ENCODE measurements around the gene PRKCB.

PRKCB gene

GRCh38 chr16:23968176-23968575 lies 132.4 kb downstream of the PRKCB start:
- DNase-seq (ENCODE audit: low spot score) = no peak

- no peak for DNase-seq (ENCODE audit: low spot score)
Measured at GRCh38 chr16:23969468-23970297, 133.9 kb downstream of the PRKCB start.

- no peak for DNase-seq (ENCODE audit: low spot score)
Measured at GRCh38 chr16:23974223-23974622, 138.4 kb downstream of the PRKCB start.

GRCh38 chr16:23975293-23975692 lies 139.5 kb downstream of the PRKCB start:
- DNase-seq (ENCODE audit: low spot score) = no peak

- no peak for DNase-seq (ENCODE audit: low spot score)
Measured at GRCh38 chr16:23976091-23976490, 140.3 kb downstream of the PRKCB start.

GRCh38 chr16:23976524-23976923 lies 140.7 kb downstream of the PRKCB start:
- DNase-seq (ENCODE audit: low spot score) = no peak

GRCh38 chr16:23979441-23979840 lies 143.7 kb downstream of the PRKCB start:
- DNase-seq (ENCODE audit: low spot score) = no peak

- no peak for DNase-seq (ENCODE audit: low spot score)
Measured at GRCh38 chr16:23979982-23980381, 144.2 kb downstream of the PRKCB start.

- no peak for DNase-seq (ENCODE audit: low spot score)
Measured at GRCh38 chr16:23981429-23982399, 145.9 kb downstream of the PRKCB start.

GRCh38 chr16:23986455-23986854 lies 150.7 kb downstream of the PRKCB start:
- DNase-seq (ENCODE audit: low spot score) = no peak

GRCh38 chr16:23987443-23987842 lies 151.7 kb downstream of the PRKCB start:
- no peak for DNase-seq (ENCODE audit: low spot score)

GRCh38 chr16:23990507-23990906 lies 154.7 kb downstream of the PRKCB start:
- DNase-seq (ENCODE audit: low spot score) = no peak

- DNase-seq (ENCODE audit: low spot score) = no peak
Measured at GRCh38 chr16:23991066-23991465, 155.3 kb downstream of the PRKCB start.

GRCh38 chr16:23994615-23995014 lies 158.8 kb downstream of the PRKCB start:
- DNase-seq (ENCODE audit: low spot score) = no peak

- DNase-seq (ENCODE audit: low spot score) = no peak
Measured at GRCh38 chr16:23996258-23996955, 160.6 kb downstream of the PRKCB start.

GRCh38 chr16:23998771-23999170 lies 163.0 kb downstream of the PRKCB start:
- DNase-seq (ENCODE audit: low spot score) = no peak

GRCh38 chr16:23999663-24000062 lies 163.9 kb downstream of the PRKCB start:
- DNase-seq (ENCODE audit: low spot score) = no peak

- DNase-seq (ENCODE audit: low spot score) = no peak
Measured at GRCh38 chr16:24001710-24002109, 165.9 kb downstream of the PRKCB start.

- DNase-seq (ENCODE audit: low spot score) = no peak
Measured at GRCh38 chr16:24002619-24003018, 166.8 kb downstream of the PRKCB start.

- no peak for DNase-seq (ENCODE audit: low spot score)
Measured at GRCh38 chr16:24005577-24005976, 169.8 kb downstream of the PRKCB start.

GRCh38 chr16:24007391-24007790 lies 171.6 kb downstream of the PRKCB start:
- no peak for DNase-seq (ENCODE audit: low spot score)

- DNase-seq (ENCODE audit: low spot score) = no peak
Measured at GRCh38 chr16:24007934-24008333, 172.2 kb downstream of the PRKCB start.
